ENCODE data around the gene CD300A. TPM values are rescaled to one million over a fixed set of nuclear protein-coding genes. Genes with fewer than 3 reads are reported as not detected.
A peak's percentile ranks its signal among the peaks of the same experiment; 100 is the strongest.

Gene CD300A
- total and polyA plus RNA-seq, 12 donors, result 1.6 to 26.6 (median 12.8) TPM

- H3K4me1 ChIP-seq (replicated peaks in 1 of 2), result peaks cover 27 to 34% of the 10 kb centered on the region in 2 donors
- peak overlapping the region; percentile 82 to 96 (median 91) for H3K27ac ChIP-seq
- peak overlapping the region in 1 of 4 donors; percentile 36 for H3K4me3 ChIP-seq
- 65 to 72% (median 69%) methylated on average over 6 of the region's 6 CpGs for WGBS, 4 donors
- no peaks in the 10 kb centered on the region for H3K36me3 ChIP-seq (replicated peaks in 1 of 2)
- peak in 1 of 7 donors; percentile 31 for DNase-seq
- H3K9me3 ChIP-seq (replicated peaks in 1 of 3), result no peaks in the 10 kb centered on the region
- TF ChIP-seq, protein P1, sequence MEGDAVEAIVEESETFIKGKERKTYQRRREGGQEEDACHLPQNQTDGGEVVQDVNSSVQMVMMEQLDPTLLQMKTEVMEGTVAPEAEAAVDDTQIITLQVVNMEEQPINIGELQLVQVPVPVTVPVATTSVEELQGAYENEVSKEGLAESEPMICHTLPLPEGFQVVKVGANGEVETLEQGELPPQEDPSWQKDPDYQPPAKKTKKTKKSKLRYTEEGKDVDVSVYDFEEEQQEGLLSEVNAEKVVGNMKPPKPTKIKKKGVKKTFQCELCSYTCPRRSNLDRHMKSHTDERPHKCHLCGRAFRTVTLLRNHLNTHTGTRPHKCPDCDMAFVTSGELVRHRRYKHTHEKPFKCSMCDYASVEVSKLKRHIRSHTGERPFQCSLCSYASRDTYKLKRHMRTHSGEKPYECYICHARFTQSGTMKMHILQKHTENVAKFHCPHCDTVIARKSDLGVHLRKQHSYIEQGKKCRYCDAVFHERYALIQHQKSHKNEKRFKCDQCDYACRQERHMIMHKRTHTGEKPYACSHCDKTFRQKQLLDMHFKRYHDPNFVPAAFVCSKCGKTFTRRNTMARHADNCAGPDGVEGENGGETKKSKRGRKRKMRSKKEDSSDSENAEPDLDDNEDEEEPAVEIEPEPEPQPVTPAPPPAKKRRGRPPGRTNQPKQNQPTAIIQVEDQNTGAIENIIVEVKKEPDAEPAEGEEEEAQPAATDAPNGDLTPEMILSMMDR (IDR thresholded peaks at IDR 0.05), result no peak
- no peak for TF ChIP-seq POLR2A (IDR thresholded peaks at IDR 0.05)
- H3K27me3 ChIP-seq, result no peaks in the 10 kb centered on the region
- intact Hi-C loops (cut with DNase I), result no loop called here
These were observed 24.2 kb upstream of the CD300A start for GRCh38 chr17:74442291-74442669.

GRCh38 chr17:74442670-74443515, 23.5 kb upstream of the CD300A start:
- no peaks in the 10 kb centered on the region for H3K27me3 ChIP-seq
- H3K4me3 ChIP-seq, result peak overlapping the region in 2 of 4 donors; percentile 15 to 36
- peaks cover 27 to 34% of the 10 kb centered on the region in 2 donors for H3K4me1 ChIP-seq (replicated peaks in 1 of 2)
- intact Hi-C loops (cut with DNase I), result no loop called here
- peak; percentile 90 to 98 (median 96) for DNase-seq
- H3K36me3 ChIP-seq (replicated peaks in 1 of 2), result no peaks in the 10 kb centered on the region
- TF ChIP-seq POLR2A (IDR thresholded peaks at IDR 0.05), result peak in 1 of 2 donors; percentile 68
- TF ChIP-seq, protein P1 (IDR thresholded peaks at IDR 0.05), result no peak
- H3K27ac ChIP-seq, result peak overlapping the region; percentile 82 to 96 (median 91)
- no peaks in the 10 kb centered on the region for H3K9me3 ChIP-seq (replicated peaks in 1 of 3)
- WGBS, 4 donors, result 4 to 15% (median 7%) methylated on average over 14 to 28 of the region's 28 CpGs

DNA sequence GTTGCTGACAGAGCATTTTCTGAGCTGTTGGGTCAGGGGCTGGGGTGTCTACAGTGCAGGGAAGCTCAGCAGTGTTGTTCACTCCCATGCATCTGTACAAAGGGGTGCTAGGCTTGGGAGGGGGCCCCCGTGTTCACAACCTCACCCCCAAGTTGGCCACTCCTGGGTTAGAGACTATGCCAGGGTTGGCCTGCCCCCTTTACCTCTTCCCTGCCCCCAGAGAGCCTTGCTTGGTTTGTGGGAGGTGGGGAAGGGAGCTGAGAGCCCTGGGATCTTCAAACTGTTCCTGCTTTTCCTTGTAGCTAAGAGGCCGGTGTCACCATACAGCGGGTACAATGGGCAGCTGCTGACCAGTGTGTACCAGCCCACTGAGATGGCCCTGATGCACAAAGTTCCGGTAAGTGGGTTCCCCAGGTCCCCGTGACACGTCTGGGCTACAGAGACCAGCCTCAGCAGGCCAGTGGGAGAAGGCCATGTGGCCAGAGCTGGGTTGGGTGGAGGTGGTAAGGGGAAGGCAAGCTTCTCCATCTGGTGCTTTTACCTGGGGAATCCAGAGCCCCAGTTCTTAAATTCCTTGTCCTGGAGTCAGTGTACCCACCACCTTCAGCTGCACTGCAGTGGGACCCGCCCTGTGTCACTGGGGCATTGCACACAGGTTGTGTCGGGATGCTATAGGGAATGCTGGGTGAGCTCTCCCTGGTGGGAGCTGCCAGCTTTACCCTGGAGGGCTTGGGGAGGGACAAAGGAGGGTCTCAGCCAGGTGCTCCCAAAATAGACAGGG, 22.7 kb upstream of the CD300A start:
- DNase-seq, result peak in 5 of 7 donors; percentile 30 to 46 (median 43)
- Histone ChIP-seq H3K4me1 (replicated peaks in 1 of 2) (peaks cover 27 to 34% of the 10 kb centered on the region in 2 donors), H3K4me3 (peak overlapping the region in 1 of 4 donors; percentile 36), H3K36me3 (replicated peaks in 1 of 2) (no peaks in the 10 kb centered on the region), H3K27ac (peak overlapping the region; percentile 82 to 96 (median 91)), H3K9me3 (replicated peaks in 1 of 3) (no peaks in the 10 kb centered on the region), H3K27me3 (no peaks in the 10 kb centered on the region)
- TF ChIP-seq, protein P1 (IDR thresholded peaks at IDR 0.05), result no peak
- no peak for TF ChIP-seq POLR2A (IDR thresholded peaks at IDR 0.05)
- intact Hi-C loops (cut with DNase I), result no loop called here
- WGBS, 4 donors, result 58 to 67% (median 62%) methylated on average over 3 to 8 of the region's 8 CpGs

DNA sequence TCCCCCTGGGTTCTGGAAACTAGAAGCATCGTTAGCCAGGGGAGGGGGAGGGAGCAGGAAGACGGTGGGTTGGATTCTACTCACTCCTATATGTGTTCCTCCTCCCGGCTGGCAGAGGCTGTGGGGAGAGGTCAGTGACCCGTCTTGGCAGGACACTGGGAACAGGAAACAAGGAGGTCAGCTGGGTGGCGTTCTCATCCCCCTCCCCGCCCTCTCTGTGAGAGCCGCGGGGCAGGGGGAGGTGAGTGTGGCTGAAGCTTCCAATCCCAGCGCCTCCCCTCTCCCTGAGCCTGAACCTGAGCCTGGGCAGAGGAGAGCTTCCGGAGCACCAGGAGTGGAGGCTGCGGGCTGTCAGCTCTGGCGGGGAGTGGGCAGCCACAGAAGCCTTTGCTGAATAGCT, 22.0 kb upstream of the CD300A start:
- Histone ChIP-seq H3K27ac (peak overlapping the region in 4 of 5 donors; percentile 82 to 96 (median 90)), H3K4me1 (replicated peaks in 1 of 2) (peaks cover 27 to 34% of the 10 kb centered on the region in 2 donors), H3K9me3 (replicated peaks in 1 of 3) (no peaks in the 10 kb centered on the region), H3K27me3 (no peaks in the 10 kb centered on the region), H3K36me3 (replicated peaks in 1 of 2) (no peaks in the 10 kb centered on the region), H3K4me3 (no peak overlapping the region)
- intact Hi-C loops (cut with DNase I), result no loop called here
- WGBS, 4 donors, result 18 to 30% (median 24%) methylated on average over 3 to 12 of the region's 12 CpGs
- TF ChIP-seq, protein P1 (IDR thresholded peaks at IDR 0.05), result no peak
- peak in 1 of 2 donors; percentile 35 for TF ChIP-seq POLR2A (IDR thresholded peaks at IDR 0.05)
- DNase-seq, result peak; percentile 74 to 95 (median 89)

Measured in adrenal gland (tissue), 12 donors.